K562 (cell line): ENCODE results near the gene TIFAB. TPM values are rescaled to one million over a fixed set of nuclear protein-coding genes. Genes with fewer than 3 reads are reported as not detected.
A peak's percentile ranks its signal among the peaks of the same experiment; 100 is the strongest.

Experiments
- BMI1 ChIP-seq: fragments of 150-350 bp; IDR thresholded peaks from 2 replicates; pipeline ENCODE4 v1.6.1; 2014; ENCODE audit warnings: low read length
- CBX3 ChIP-seq, 2 experiments: IDR thresholded peaks; 1 replicate in 1 of 2; 2 replicates in 1 of 2; pipeline ENCODE4 v1.6.1; 2012; ENCODE audit warnings: inconsistent platforms in 2 of 2, low read length in 2 of 2, borderline replicate concordance in 1 of 2, control low read depth in 1 of 2
- CXXC5 ChIP-seq: fragments of 250-450 bp; sonication (Bioruptor Pico); IDR thresholded peaks from 2 replicates; pipeline ENCODE4 v1.8.0; 2022; ENCODE audit warnings: inconsistent platforms, mild to moderate bottlenecking, moderate library complexity
- E2F6 ChIP-seq, 2 experiments: IDR thresholded peaks; 2 replicates each; pipeline ENCODE4 v1.6.1; 2011; ENCODE audit warnings: borderline replicate concordance in 1 of 2, control low read depth in 1 of 2, low read depth in 1 of 2, low read length in 1 of 2, mild to moderate bottlenecking in 1 of 2, mixed read lengths in 1 of 2, moderate library complexity in 1 of 2; ENCODE audit not compliant: insufficient read depth in 1 of 2, insufficient read length in 1 of 2, poor library complexity in 1 of 2, severe bottlenecking in 1 of 2; ENCODE audit errors: extremely low read depth in 1 of 2
- ELF2 ChIP-seq: fragments of 250-450 bp; sonication (Bioruptor Pico); IDR thresholded peaks from 2 replicates; pipeline ENCODE4 v1.5.0; 2021; ENCODE audit warnings: mild to moderate bottlenecking
- GMEB1 ChIP-seq: fragments of 250-450 bp; sonication (Bioruptor Pico); IDR thresholded peaks from 2 replicates; pipeline ENCODE4 v1.4.0; 2020; ENCODE audit warnings: mild to moderate bottlenecking
- GTF2F1 ChIP-seq: IDR thresholded peaks from 2 replicates; pipeline ENCODE4 v1.6.1; 2011; ENCODE audit warnings: low read depth, low read length, improper control_type of control experiment
- HSF4 ChIP-seq: fragments of 250-450 bp; sonication (Bioruptor Pico); IDR thresholded peaks from 2 replicates; pipeline ENCODE4 v2.1.2; 2022; ENCODE audit warnings: mild to moderate bottlenecking, moderate library complexity, borderline replicate concordance
- LARP7 ChIP-seq: fragments of 450-650 bp; IDR thresholded peaks from 2 replicates; pipeline ENCODE4 v1.6.1; 2016
- MLLT1 ChIP-seq, 2 experiments: fragments of 450-650 bp; IDR thresholded peaks; 2 replicates each; pipeline ENCODE4 v1.6.1; 2016
- MXD1 ChIP-seq: fragments of 250-450 bp; sonication (Bioruptor Pico); IDR thresholded peaks from 2 replicates; pipeline ENCODE4 v1.8.0; 2021; ENCODE audit warnings: borderline replicate concordance, mild to moderate bottlenecking, moderate library complexity; ENCODE audit not compliant: poor library complexity, severe bottlenecking
- PML ChIP-seq: IDR thresholded peaks from 2 replicates; pipeline ENCODE4 v1.6.1; 2012; ENCODE audit warnings: low read length, inconsistent platforms
- RAD51 ChIP-seq: fragments of 450-650 bp; IDR thresholded peaks from 2 replicates; pipeline ENCODE4 v1.7.1; 2016; ENCODE audit warnings: low read depth, mild to moderate bottlenecking, borderline replicate concordance
- SIRT6 ChIP-seq: IDR thresholded peaks from one replicate; pipeline ENCODE4 v1.6.1; 2012; ENCODE audit warnings: low read depth, mild to moderate bottlenecking, control low read depth, inconsistent platforms, low read length, moderate library complexity
- SMARCE1 ChIP-seq: fragments of 450-650 bp; IDR thresholded peaks from 2 replicates; pipeline ENCODE4 v1.7.1; 2016; ENCODE audit warnings: mild to moderate bottlenecking
- TOE1 ChIP-seq, 2 experiments: fragments of 450-650 bp in 1 of 2; sonication (generic) in 1 of 2; formaldehyde crosslinking in 1 of 2; IDR thresholded peaks; 2 replicates each; pipeline versions ENCODE4 v1.7.1 to v1.8.0; 2016 to 2022; ENCODE audit warnings: borderline replicate concordance in 2 of 2, mild to moderate bottlenecking in 2 of 2, antibody characterized with exemption in 1 of 2, inconsistent platforms in 1 of 2, low read depth in 1 of 2, missing genetic modification reagents in 1 of 2, moderate library complexity in 1 of 2
- U2AF1 ChIP-seq: fragments of 200-400 bp; formaldehyde crosslinking; optimal IDR thresholded peaks from 2 replicates; pipeline ENCODE3; 2017; ENCODE audit warnings: mild to moderate bottlenecking, low read depth, low read length, moderate library complexity
- ZBTB17 ChIP-seq: fragments of 450-650 bp; formaldehyde crosslinking; IDR thresholded peaks from 2 replicates; pipeline ENCODE4 v1.4.0; 2020; ENCODE audit warnings: mild to moderate bottlenecking
- ZNF239 ChIP-seq: fragments of 250-450 bp; sonication (Bioruptor Pico); IDR thresholded peaks from 2 replicates; pipeline ENCODE4 v1.4.0; 2020; ENCODE audit warnings: mild to moderate bottlenecking
- ZNF24 ChIP-seq: fragments of 450-650 bp; IDR thresholded peaks from 2 replicates; pipeline ENCODE4 v1.6.1; 2016
- ZNF263 ChIP-seq: sonication (generic); formaldehyde crosslinking; IDR thresholded peaks from 2 replicates; pipeline ENCODE4 v1.8.0; 2022; ENCODE audit warnings: mild to moderate bottlenecking, missing genetic modification reagents, borderline replicate concordance
- ZNF277 ChIP-seq: fragments of 250-450 bp; sonication (Bioruptor Pico); IDR thresholded peaks from 2 replicates; pipeline ENCODE4 v1.8.0; 2022; ENCODE audit warnings: inconsistent platforms, mild to moderate bottlenecking, moderate library complexity, borderline replicate concordance
- ZNF717 ChIP-seq: fragments of 250-450 bp; sonication (Bioruptor Pico); IDR thresholded peaks from 2 replicates; pipeline ENCODE4 v1.5.0; 2021
- polyA plus RNA-seq, 8 experiments: library from polyadenylated mRNA; depleted of rRNA in 4 of 8; stranded (reverse) in 5 of 8; unstranded in 3 of 8; fragments of >200 nt; fragmentation: Nextera tagmentation in 2 of 8; fragmentation: Illumina TruSeq in 1 of 8; extraction: Ambion mirVana in 2 of 8; extraction: Trizol in 1 of 8; gene quantifications; 2 replicates each; pipeline versions ENCODE4 v1.2.1 to v1.2.3, GENCODE V29; 2011 to 2014; ENCODE audit warnings: inconsistent platforms in 1 of 8, missing spikeins in 1 of 8
- total RNA-seq, 7 experiments: library from RNA; depleted of rRNA in 6 of 7; stranded (reverse); fragments of >200 nt in 6 of 7; fragmentation: Illumina TruSeq in 2 of 7; extraction: Trizol in 2 of 7; gene quantifications; 2 replicates each; pipeline versions ENCODE4 v1.2.1 to v1.2.3, GENCODE V29; 2011 to 2021; ENCODE audit warnings: low replicate concordance in 1 of 7

Gene TIFAB
- total and polyA plus RNA-seq, 9 of the 15 experiments (the other 6 are each of a cell fraction or from before 2014, with no cell fraction given): not detected

GRCh38 chr5:135457424-135458071 is 5.4 kb upstream of the TIFAB start (continued):
- no peak for TF ChIP-seq MXD1 (CRISPR knock-in tag)
- TF ChIP-seq ZNF24: no peak
- TF ChIP-seq BMI1: no peak
- TF ChIP-seq CXXC5 (CRISPR knock-in tag): peak; percentile 24; the same call in 1 of the 2 replicates
- no peak for TF ChIP-seq ZNF717 (CRISPR knock-in tag)
- no peak for TF ChIP-seq GTF2F1
- TF ChIP-seq ZBTB17 (CRISPR knock-in tag): peak; percentile 74
- TF ChIP-seq ZNF263 (CRISPR knock-in tag): peak; percentile 96
- no peak for TF ChIP-seq ZNF277 (CRISPR knock-in tag)
- TF ChIP-seq HSF4 (CRISPR knock-in tag): no peak
- 0 out of 2 replicates have a peak, but pooled peaks have one; percentile 38 for TF ChIP-seq SMARCE1
- no peak for TF ChIP-seq GMEB1 (CRISPR knock-in tag)
- TF ChIP-seq U2AF1: no peak
- TF ChIP-seq TOE1 (IDR thresholded peaks at IDR 0.05; ENCODE audit: borderline replicate concordance): no peak
- TF ChIP-seq TOE1 (CRISPR knock-in tag; IDR thresholded peaks at IDR 0.05; ENCODE audit: borderline replicate concordance, low read depth): no peak
- TF ChIP-seq CBX3 (IDR thresholded peaks at IDR 0.05; ENCODE audit: borderline replicate concordance in 1 of 2, low read length in 2 of 2): 0 out of 3 replicates have a peak, but pooled peaks of 1 of the 2 experiments have one; percentile 13
- peak in 1 of 2 experiments; percentile 16 for TF ChIP-seq E2F6 (IDR thresholded peaks at IDR 0.05; ENCODE audit: borderline replicate concordance in 1 of 2, extremely low read depth in 1 of 2, insufficient read depth in 1 of 2, insufficient read length in 1 of 2, low read depth in 1 of 2, low read length in 1 of 2, poor library complexity in 1 of 2, severe bottlenecking in 1 of 2)
- TF ChIP-seq PML: no peak
- no peak for TF ChIP-seq RAD51
- no peak for TF ChIP-seq MLLT1 (IDR thresholded peaks at IDR 0.05)
- no peak for TF ChIP-seq LARP7
- no peak for TF ChIP-seq SIRT6
- no peak for TF ChIP-seq ZNF239 (CRISPR knock-in tag)
- TF ChIP-seq ELF2: no peak
